Measurements from ENCODE around the gene VPS13D.
"Not testable (repeated sequence)": the region's sequence is repeated elsewhere in the genome, so short reads cannot be mapped to it uniquely, and the experiment has no call there.

The VPS13D gene

DNA sequence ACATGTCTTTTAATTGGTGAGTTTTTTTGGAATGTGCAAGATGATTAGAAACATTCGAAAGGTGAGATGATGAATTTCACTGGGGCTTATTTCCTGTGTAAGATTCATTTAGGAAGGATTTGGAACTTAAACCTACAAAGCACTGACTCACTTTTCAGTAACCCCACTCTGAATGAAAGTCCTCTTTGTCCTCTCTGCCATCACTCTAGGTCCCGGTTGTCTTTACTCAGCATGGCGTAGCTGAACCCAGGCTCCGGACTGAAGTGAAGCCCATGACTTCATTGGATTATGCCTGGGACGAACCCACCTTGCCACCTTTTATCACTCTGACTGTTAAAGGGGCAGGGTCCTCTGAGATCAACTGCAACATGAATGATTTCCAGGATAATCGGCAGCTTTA, 139.4 kb downstream of the VPS13D start:
- no peak for DNase-seq (ENCODE audit: low read depth in 3 of 3)

DNA sequence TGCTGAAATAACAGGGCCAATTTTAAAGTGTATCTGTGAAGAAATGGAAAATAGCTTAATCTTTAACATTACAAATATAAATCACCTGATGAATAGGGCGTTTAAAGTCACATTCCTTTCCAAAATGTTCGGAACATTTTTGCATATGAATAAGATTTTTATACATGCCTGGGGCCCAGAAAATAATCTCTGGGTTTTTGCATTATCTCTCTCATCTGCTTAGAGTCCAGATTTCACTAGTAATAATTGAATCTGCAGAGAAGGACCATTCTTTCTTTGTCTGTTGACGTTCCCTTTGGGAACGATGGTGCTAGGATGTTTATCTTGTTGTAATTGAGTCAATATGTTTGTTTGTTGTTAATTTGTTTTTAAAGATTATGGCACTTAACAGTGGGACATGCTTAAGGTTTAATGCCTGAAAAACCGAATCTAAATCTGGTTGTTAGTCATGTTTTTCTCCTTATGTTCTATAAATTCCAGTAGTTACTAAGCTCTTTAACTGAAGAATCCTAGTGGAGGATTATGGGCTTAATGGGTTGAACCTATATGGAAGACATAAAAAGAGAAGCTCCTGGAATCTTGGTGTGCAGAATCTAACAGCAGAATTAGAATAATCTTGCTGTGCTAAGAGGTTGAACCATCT, 140.6 kb downstream of the VPS13D start:
- no peak for DNase-seq (ENCODE audit: low read depth in 3 of 3)

GRCh38 chr1:12371053-12371452, 141.2 kb downstream of the VPS13D start:
- DNase-seq (ENCODE audit: low read depth in 3 of 3): no peak

DNA sequence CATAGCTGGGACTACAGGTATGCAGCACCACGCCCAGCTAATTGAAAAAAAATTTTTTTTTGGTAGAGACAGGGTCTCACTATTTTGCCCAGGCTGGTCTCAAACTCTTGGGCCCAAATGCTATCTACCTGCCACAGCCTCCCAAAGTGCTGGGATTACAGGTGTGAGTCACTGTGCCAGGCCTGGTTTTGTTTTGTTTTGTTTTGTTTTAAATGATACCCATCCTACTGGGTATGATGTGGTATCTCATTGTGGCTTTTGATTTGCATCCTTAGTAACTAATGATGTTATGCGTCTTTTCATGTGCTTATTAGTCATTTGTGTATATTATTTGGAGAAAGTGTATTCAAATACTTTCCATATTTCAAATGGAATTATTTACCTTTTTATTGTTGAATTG, 142.3 kb downstream of the VPS13D start:
- DNase-seq (ENCODE audit: low read depth in 3 of 3): no peak

- DNase-seq (ENCODE audit: low read depth in 3 of 3): no peak
These were observed 142.9 kb downstream of the VPS13D start for GRCh38 chr1:12372761-12373160.

DNA sequence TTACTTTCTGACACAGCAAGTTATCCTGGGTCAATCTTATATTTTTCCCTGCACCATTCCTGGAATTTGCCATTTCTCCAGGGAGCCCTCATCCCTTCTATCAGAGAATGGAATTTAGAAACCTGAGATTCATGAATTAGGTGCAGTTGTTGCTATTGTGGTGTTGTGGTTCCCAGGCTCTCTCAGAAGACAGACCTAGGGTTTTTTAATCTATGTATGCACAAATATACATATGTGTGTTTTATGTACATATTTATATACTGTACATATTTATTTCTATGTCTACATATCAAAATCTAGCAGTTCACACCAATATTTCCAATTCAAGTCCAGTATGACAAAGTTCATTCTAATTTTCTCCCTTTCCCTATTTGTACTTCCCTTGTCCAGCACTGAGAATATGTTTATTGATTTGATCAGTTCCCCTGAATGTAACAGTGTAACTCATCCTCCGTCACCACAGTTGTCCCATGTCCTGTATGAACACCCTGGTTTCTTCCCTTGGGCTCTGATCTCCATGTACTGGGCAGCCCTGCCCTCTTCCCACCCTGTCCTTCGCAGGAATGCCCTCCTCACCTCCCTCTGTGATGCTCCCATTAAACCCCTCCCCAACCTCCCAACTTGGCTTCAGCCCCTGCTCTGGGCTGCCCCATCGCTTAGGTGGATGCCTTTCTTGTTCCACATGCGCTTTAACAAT, 145.5 kb downstream of the VPS13D start:
- no peak for DNase-seq (ENCODE audit: low read depth in 3 of 3)

DNA sequence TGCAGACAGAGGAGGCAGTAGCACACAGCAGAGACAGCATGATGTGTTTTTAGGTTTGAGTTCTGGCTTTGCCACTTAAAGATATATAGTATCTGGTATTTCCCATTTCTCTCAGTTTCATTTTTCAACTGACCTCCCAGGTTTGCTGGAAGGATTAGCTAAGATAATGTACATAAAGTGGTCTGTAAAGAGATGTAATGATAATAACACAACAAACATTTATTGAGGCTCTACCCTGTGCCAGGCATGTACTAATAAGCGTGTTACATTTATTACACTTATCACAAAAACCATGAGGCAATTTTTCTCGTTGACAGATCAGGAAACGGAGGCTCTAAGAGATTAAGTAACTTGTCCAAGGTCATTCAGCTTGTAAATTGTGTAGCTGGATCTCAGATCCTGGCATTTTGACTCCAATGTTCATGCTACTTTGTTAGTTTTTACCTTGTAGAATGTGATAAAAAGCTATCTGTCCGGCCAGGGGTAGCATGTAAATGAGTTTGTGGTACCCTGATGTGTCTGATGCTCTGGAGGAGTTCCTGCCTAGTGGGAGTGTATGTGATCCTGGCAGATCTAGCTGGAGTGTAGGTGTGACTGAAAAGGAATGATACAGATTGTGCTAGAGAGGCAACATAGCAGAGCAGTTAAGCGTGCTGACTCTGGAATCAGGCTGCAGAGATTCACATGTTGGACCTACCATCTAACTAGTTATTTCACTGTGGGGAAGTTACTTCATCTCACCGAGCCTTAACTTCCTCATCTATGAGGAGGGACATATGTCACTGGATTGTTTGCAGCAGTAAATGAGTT, 146.6 kb downstream of the VPS13D start:
- DNase-seq (ENCODE audit: low read depth in 3 of 3): no peak

GRCh38 chr1:12380326-12381249, 150.8 kb downstream of the VPS13D start:
- DNase-seq (ENCODE audit: low read depth in 3 of 3): no peak

DNA sequence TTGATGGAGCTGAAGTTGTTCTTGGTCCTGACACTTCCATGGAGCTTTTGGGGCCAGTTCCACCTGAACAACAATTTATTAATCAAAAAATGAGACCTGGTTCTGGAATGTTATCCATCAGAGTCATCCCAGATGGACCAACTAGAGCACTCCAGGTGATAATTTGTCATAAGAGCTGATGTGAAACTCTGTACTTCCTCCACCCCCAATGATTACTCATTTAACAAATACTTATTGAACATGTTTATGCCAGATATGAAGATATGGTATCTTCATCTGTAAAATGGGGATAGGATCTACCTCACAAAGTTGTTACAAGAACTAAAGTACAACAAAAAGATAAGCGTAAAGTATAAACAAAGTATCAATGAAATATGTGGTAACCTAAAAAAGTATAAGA, 153.2 kb downstream of the VPS13D start:
- DNase-seq (ENCODE audit: low read depth in 3 of 3): no peak

GRCh38 chr1:12383786-12384185, 154.0 kb downstream of the VPS13D start:
- no peak for DNase-seq (ENCODE audit: low read depth in 3 of 3)

DNA sequence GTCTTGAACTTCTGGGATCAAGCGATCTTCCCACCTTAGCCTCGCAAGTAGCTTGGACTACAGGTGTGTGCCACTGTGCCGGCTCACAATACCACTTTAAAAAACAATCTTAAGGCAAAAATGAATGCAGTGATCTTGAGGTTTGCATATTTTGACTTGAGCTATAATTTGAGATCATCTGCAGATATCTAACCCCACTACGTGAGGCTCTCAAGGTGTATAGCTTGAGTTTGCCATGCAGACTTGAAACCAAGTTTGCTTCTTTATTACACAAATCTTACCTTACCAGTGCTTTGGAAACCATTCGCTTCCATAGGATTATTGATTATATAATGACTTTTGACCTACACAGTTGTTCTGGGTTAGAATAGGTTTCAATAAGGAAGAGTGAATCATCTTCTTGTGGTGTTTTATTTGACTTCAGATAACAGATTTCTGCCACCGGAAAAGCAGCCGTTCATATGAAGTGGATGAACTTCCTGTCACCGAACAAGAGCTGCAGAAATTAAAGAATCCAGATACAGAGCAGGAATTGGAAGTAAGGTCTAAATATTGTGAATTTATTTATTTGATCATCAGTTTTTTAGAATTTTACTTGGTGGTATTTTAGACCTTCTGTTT, 155.1 kb downstream of the VPS13D start:
- peak in 1 of 3 experiments; percentile 5 for DNase-seq (ENCODE audit: low read depth in 3 of 3)

DNA sequence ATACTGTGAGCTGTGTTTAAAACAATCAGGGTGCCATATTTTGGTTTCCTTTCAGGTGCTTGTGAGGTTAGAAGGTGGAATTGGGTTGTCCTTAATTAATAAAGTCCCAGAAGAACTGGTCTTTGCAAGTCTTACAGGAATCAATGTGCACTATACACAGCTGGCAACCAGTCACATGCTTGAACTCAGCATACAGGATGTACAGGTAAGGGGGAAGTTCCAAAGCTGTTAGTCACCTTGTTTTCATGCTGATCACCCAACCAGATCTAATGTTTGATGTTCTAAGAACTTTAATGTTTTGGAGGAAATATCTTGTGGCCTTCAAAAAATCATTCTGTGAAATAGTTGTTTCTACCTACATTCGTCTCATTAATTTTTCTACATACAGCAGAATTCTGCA, 156.3 kb downstream of the VPS13D start:
- DNase-seq (ENCODE audit: low read depth in 3 of 3): no peak

GRCh38 chr1:12387641-12388040, 157.8 kb downstream of the VPS13D start:
- no peak for DNase-seq (ENCODE audit: low read depth in 3 of 3)

DNA sequence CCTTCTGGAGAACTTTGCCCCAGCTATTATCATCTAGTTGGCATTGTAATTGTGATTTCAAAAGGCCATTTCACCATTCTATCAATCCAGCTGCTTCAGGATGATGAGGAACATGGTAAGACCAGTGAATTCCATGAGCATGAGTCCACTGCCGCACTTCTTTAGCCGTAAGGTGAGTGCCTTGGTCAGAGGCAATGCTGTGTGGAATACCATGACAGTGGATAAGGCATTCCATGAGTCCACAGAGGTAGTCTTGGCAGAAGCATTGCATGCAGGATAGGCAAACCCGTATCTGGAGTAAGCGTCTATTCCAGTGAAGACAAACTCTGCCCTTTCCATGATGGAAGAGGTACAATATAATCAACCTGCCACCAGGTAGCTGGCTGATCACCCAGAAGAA, 160.5 kb downstream of the VPS13D start:
- DNase-seq (ENCODE audit: low read depth in 3 of 3): not testable (repeated sequence)

- DNase-seq (ENCODE audit: low read depth in 3 of 3): no peak
These were observed 167.9 kb downstream of the VPS13D start for GRCh38 chr1:12397462-12398450.

GRCh38 chr1:12398479-12398878, 168.6 kb downstream of the VPS13D start:
- no peak for DNase-seq (ENCODE audit: low read depth in 3 of 3)

GRCh38 chr1:12400027-12400693, 170.3 kb downstream of the VPS13D start:
- no peak for DNase-seq (ENCODE audit: low read depth in 3 of 3)

GRCh38 chr1:12402159-12402673, 172.4 kb downstream of the VPS13D start:
- DNase-seq (ENCODE audit: low read depth in 3 of 3): no peak

DNA sequence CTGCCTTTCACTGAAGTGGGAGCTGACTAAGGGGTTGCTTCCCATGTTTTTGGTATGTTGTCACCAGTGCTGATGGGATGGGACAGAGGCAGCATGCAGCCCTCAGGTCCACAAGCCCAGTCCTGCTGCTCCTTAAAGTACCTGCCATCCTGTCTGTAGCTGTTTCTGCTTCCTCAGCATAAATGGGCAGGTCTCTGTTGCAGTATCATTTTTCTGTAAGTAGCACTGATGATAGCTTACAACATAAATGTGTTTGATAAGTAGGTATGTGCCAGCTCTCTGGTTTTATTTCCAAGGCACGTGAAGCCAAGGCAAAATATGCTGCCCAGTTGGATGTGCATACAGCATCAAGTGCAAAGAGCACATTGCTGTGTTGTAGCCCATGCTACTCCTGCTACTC, 173.0 kb downstream of the VPS13D start:
- DNase-seq (ENCODE audit: low read depth in 3 of 3): no peak
